Superior temporal gyrus (tissue), 1 donor: ENCODE data around the gene SPHK2.

Experiments
- DNase-seq: peaks from one replicate; pipeline ENCODE4 v3.0.0-alpha.2; 2016; ENCODE audit errors: extremely low spot score

SPHK2 gene

DNA sequence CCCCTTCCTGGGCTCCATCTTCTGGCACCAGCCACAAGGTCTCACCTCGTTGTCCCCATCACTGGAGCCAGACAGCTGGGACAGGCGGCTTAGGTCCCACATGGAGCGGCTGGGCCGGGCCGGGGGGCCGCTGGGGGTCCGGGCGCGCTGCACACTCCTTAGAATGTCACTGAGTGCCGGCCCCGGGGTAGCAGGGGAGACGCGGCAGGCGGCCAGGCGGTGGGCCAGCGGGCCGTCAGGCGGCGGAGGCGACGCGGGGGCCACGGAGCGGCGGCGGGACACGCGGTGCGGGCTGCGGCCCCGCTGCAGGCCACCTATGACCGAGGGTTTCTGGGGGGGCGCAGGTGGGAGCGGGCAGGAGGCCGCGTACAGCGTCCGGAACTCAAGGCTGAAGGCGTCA, 15.9 kb upstream of the SPHK2 start:
- DNase-seq = no peak

- DNase-seq = no peak
Observed at GRCh38 chr19:48603850-48604249, 15.5 kb upstream of the SPHK2 start.

DNA sequence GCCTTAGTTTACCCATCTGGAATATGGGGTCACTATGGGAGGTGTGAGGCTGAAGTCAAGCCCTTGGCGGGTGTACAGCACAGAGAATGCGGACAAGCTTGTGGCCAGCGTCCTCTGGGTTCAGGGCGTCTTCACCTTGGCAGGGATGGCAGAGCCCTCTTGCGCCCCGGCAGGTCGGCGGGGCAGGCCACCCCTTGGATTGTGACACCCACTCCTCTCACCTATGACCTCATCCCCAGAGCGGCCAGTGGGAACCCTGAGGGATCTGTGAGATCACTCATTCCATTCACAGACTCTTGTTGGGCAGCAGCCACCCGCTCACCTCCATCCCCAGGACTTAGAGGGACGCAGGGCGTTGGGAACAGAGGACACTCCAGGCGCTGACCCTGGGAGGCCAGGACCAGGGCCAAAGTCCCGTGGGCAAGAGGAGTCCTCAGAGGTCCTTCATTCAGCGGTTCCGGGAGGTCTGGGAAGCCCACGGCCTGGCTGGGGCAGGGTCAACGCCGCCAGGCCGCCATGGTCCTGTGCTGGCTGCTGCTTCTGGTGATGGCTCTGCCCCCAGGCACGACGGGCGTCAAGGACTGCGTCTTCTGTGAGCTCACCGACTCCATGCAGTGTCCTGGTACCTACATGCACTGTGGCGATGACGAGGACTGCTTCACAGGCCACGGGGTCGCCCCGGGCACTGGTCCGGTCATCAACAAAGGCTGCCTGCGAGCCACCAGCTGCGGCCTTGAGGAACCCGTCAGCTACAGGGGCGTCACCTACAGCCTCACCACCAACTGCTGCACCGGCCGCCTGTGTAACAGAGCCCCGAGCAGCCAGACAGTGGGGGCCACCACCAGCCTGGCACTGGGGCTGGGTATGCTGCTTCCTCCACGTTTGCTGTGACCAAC, 12.6 kb upstream of the SPHK2 start, which contains the start of gene SPACA4:
TSS of gene SPACA4 (plus strand) at position 280 of the 896 bp plus-strand sequence. CDS start at position 517, 237 bp downstream.
- DNase-seq = no peak

- no peak for DNase-seq
Observed at GRCh38 chr19:48607359-48607755, 11.9 kb upstream of the SPHK2 start.

DNA sequence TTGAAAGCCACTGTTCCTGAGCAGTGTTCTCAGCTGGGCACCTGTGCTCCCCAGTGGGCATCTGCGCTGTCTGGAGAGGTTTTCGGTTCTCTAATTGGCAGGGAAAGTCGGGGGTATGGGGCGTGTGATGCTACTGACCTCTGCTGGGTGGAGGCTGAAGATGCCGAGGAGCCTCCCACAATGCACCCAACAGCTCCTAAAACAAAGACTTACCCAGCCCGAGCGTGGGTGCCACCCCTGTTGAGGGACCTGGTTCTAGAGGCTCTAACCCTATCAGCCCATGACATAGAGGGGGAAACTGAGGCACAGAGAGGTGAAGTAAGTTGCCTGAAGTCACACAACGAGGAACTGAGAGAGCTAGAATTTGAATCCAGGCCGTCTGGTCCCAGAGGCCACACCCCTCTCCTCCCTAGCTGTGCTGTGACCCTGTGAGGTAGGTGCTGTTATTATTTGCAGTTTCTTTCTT, 10.5 kb upstream of the SPHK2 start:
- DNase-seq = peak; percentile 53

DNA sequence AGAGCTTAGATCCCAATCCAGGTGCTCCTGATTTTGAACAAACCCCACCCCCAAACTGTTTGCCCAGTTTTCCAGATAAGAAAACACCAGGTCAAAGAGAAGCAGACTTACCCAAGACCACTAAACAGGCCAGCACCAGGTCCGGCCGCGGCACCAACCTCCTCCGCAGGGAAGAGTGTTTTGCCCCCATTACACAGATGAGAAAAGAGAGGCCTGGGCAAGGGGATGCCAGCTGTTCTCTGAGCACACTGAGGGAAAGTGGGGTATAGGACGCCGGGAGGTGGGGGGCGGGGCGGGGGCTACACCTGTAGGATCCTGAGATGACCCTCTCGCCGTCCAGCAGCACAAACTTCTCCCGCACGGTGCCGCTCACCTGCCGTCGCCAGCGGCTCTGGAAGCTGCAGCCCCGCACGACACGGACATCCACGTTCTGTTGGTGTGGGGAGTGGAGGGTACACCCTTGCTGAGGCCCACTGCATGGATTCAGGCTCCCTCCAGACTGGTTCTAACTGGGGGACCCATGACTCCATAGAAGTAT, 9.7 kb upstream of the SPHK2 start:
- no peak for DNase-seq

DNA sequence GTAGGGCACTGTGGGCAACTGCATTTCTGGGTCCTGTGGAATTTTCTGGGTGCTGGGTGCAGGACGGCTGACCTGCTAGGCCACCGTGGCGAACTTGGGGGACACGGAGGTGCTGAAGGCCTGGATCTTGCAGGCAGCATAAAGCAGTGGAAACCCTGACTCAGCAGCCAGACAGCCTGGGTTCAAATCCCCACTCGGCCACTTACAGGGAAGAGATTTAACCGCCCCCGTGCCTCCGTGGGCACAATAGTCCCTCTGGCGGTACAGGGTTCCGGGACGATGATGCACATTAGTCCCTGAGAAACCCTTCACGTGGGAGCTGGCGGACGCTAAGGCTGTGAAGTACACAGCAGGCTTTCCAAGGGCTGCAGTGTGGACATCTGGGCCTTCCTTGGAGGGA, 7.4 kb upstream of the SPHK2 start:
- DNase-seq = no peak

DNA sequence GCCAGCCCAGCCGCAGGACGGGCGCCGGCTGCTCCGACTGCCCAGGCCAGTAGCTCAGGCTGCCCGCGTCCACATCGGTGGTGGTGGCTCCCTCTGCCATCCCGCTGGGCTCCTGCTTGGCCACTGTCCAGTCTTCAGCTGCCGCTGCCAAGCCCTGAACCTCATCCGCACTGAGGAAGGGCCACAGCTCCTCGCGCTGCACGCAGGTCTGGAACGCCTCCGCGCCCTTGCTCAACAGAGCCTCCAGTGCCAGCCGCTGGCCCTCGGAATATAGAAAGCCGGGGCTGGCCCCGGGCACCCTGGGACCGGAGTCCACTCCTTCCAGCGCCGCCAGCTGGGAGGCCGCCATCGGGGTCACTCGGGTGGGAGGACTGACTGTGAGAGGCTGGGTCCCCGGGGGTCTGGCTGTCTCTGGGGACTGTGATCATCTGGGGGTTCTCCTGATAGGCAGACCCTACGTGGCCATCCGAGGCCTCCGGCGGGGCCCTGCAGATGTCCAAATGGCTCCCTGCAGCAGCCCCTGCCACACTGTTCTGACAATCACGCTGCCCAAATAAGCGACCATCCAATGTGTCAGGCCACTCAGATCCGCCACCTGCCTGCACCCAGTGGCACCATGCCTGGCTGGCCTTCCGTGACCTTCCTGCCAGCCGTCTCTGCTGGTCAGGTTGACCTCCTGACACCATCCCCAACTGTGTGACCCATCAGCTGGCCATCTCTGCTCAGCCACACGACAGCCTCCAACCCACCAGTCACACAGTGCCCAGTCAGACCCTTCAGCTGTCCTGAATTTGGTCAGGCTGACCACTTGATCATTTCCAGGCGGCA, 6.1 kb upstream of the SPHK2 start:
- DNase-seq = no peak

GRCh38 chr19:48613852-48614435, 5.4 kb upstream of the SPHK2 start:
- DNase-seq = no peak

DNA sequence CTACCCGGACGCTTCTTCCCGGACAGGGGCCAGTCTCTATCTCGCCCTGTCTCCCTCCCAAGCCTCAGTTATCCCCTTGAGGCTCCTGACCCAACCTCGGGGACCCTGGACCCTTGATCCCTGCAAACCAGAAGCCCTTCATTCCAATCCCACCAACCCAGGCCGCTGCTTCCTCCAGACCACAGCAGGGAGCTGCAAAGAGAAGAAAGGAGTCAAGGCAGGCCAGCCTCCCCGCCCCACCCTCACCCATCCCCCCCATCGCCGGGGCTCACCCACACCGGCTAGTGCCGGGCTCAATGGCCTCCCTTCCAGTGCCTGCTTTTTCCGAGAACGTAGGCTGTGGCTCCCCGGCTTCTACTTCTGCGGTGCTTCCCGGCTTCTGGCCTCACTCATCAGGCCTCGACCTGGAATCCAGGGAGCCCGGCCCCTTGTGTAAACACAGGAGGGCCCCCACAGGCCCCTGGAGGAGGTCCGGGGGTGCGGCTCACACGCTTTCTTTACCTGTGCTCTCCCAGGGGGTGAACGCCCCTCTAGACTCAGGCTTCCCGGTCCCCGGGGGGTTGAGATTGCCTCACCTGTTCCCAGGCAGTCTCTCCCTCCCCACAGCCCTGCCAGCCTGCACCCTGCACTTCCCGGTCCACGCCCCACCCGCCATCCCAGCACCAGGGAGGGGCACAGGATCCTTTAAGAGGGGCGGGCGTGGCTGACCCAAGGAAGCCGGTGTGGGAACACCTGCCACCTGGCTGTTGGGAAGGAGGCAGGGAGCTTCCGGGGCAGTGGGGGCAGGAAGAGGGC, 4.7 kb upstream of the SPHK2 start, which contains the start of gene FAM83E:
TSS of gene FAM83E (minus strand) at position 641 of the 795 bp plus-strand sequence. CDS start 1,704 bp downstream, outside the sequence.
- no peak for DNase-seq

- DNase-seq = no peak
Observed at GRCh38 chr19:48615231-48616040, 3.9 kb upstream of the SPHK2 start.

- no peak for DNase-seq
Observed at GRCh38 chr19:48616041-48616436, 3.3 kb upstream of the SPHK2 start.

DNA sequence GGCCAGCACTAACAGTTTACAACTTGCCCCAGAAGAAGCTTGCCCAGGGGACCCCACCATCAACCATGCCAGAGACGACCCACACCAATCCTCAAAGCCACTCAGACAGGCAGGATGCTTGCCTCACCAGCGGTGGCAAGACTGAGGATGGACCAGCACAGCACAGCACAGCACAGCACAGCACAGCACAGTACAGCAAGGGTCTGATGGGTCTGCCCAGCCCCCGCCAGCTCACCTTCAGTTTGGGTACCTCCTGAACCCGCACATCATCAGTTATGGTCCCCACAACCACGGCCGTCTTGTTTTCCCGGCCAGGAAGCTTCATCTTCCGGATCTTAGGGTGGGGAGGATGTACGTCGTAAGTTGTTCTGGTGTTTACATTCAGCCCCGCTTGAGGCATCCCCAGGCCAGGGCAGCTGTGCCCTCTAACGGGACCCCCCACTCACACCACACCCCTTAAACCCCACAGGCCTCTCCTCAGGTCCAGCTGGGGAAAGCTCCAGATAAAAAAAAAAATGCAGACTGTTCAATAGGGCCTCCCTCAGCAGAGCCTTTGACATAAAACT, 2.7 kb upstream of the SPHK2 start:
- no peak for DNase-seq

GRCh38 chr19:48617146-48617937, 2.0 kb upstream of the SPHK2 start:
- no peak for DNase-seq

GRCh38 chr19:48618278-48618915, 909 bp upstream of the SPHK2 start:
- no peak for DNase-seq

GRCh38 chr19:48619692-48620585, 633 bp downstream of the SPHK2 start:
- DNase-seq = no peak

DNA sequence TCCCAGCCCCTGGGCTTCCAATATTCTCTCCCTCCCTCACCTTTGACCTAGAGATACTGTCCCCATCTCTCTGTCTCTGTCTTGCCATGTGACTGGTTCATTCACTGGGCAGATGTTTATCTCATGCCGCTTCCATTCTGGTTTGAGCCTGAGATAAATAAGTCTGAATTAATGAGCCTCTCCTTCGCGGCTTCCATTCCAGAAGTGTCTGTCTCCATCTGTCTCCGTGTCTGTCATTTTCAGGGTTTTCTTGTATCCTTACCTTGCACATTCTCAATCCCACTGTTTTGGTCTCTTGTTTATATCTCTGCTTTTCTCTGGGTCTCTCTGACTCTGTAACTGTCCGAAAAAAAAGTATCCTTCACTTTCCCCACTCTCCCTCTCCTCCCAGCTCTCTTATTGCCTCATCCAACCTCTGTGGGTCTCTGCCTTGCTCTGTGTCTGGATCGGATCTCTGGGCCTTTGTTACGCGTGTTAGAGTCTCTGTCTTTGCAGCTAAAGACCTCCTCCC, 4.3 kb downstream of the SPHK2 start:
- no peak for DNase-seq
